Breast epithelium (tissue), 4 donors: ENCODE measurements around the gene HES3. TPM values are rescaled to one million over a fixed set of nuclear protein-coding genes. Genes with fewer than 3 reads are reported as not detected.
A peak's percentile ranks its signal among the peaks of the same experiment; 100 is the strongest.

Source experiments
- DNase-seq, 2 donors: peaks; one replicate each; pipeline ENCODE4 v3.0.0-alpha.2; 2019; ENCODE audit warnings: low spot score in 2 of 2
- H3K27ac ChIP-seq, 2 donors: fragments of 200-600 bp; sonication (generic) in 1 of 2; one replicate each; pipeline ENCODE4 v1.5.1; 2016 to 2019; ENCODE audit warnings: mild to moderate bottlenecking in 1 of 2
- H3K27me3 ChIP-seq, 2 donors: fragments of 200-600 bp; sonication (generic) in 1 of 2; one replicate each; pipeline versions ENCODE4 v1.5.1 to v1.6.0; 2017 to 2019; ENCODE audit warnings: control low read depth in 1 of 2, mild to moderate bottlenecking in 1 of 2
- H3K36me3 ChIP-seq: fragments of 200-600 bp; one replicate; pipeline ENCODE4 v1.5.1; 2019
- H3K4me1 ChIP-seq, 2 donors: fragments of 200-600 bp; sonication (generic); one replicate each; pipeline ENCODE4 v1.5.1; 2016 to 2019; ENCODE audit warnings: control low read depth in 1 of 2
- H3K4me3 ChIP-seq, 3 donors: fragments of 200-600 bp; sonication (generic); 1 replicate in 2 of 3; 2 replicates in 1 of 3; pipeline ENCODE4 v1.5.1; 2016 to 2019; ENCODE audit warnings: mild to moderate bottlenecking in 3 of 3, moderate library complexity in 2 of 3
- H3K9me3 ChIP-seq, 2 donors: fragments of 200-600 bp; sonication (generic) in 1 of 2; one replicate each; pipeline ENCODE4 v1.5.1; 2016 to 2019; ENCODE audit warnings: control low read depth in 1 of 2
- CTCF ChIP-seq, 3 donors: fragments of 450-650 bp; IDR thresholded peaks; one replicate each; pipeline ENCODE4 v1.5.1; 2016 to 2017; ENCODE audit warnings: antibody characterized with exemption in 3 of 3, mild to moderate bottlenecking in 3 of 3, moderate library complexity in 3 of 3
- POLR2A ChIP-seq: fragments of 450-650 bp; IDR thresholded peaks from one replicate; pipeline ENCODE4 v1.6.1; 2016; ENCODE audit warnings: antibody characterized with exemption, mild to moderate bottlenecking, moderate library complexity
- POLR2AphosphoS5 ChIP-seq, 3 donors: sonication (generic); formaldehyde crosslinking; IDR thresholded peaks; one replicate each; pipeline ENCODE4 v1.6.1; 2017; ENCODE audit warnings: antibody characterized with exemption in 3 of 3
- intact Hi-C: fragments of 100-400 bp; cut with DNase I; formaldehyde crosslinking; loops from one replicate; pipeline ENCODE4 v1.15.1; 2023; ENCODE audit warnings: low total_unique reads
- total RNA-seq, 3 donors: library from RNA; depleted of rRNA; stranded (reverse); fragments of >200 nt; gene quantifications; one replicate each; pipeline ENCODE4 v1.1.0, GENCODE V29; 2016

HES3 gene
- total RNA-seq, 3 donors from 2014 or later, result not detected

DNA sequence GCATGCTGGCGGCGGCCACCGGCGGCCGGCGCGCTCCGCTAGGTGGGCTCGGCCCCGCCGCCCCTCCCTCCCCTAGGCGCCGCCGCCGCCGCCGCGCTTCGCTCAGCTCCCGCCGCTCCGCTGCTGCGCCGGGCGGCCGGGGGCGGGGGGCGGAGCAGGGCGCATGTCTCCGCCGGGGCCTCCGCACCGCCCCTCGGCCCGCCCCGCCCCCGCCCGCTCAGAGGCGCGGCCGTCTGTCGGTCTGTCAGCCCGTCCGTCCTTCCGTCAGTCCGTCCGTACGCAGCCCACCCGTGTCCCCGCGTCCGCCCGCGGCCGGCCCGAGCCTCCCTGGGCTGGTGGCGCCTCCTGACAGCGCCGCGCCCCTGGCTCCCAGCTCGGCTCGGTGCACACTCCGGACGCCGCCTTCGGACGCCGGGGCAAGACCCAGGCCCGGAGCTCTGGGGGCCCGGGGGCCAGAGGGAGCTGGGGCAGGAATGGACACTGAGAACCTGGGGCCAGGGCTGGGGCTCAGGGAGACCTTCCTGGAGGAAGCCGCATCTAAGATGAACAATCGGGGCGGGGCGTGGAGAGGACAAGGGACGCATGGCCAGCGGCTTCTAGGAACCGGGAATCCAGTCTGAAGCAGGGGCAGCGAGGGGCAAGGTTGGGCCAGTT lies 17.1 kb downstream of the HES3 start, which contains the start of gene GPR153:
GPR153 (minus strand) TSS at position 138 of the 654 bp plus-strand sequence. CDS start 6,193 bp downstream, outside the sequence.
- H3K27ac ChIP-seq, result peak within 1 kb of the TSS; percentile 21 to 78
- H3K36me3 ChIP-seq, result no peaks in the 10 kb centered on the region
- peak within 1 kb of the TSS; percentile 64 to 83 (median 64) for H3K4me3 ChIP-seq
- H3K4me1 ChIP-seq, result peaks cover 0 to 5% of the 10 kb centered on the region in 2 donors
- no peak for DNase-seq
- no peaks in the 10 kb centered on the region for H3K9me3 ChIP-seq
- H3K27me3 ChIP-seq, result no peaks in the 10 kb centered on the region
- TF ChIP-seq POLR2A (no peak), POLR2AphosphoS5 (IDR thresholded peaks at IDR 0.05) (no peak), CTCF (IDR thresholded peaks at IDR 0.05) (no peak)
- intact Hi-C loops, result loop anchor here (10.0 kb wide), 2 partner anchors 736 to 1234 kb away; no protein-coding TSS in a partner anchor

GRCh38 chr1:6261615-6261995 lies 17.6 kb downstream of the HES3 start:
- Histone ChIP-seq H3K9me3 (no peaks in the 10 kb centered on the region), H3K36me3 (no peaks in the 10 kb centered on the region), H3K4me1 (peaks cover 0 to 5% of the 10 kb centered on the region in 2 donors), H3K4me3 (peak overlapping the region; percentile 64 to 83 (median 64)), H3K27me3 (no peaks in the 10 kb centered on the region), H3K27ac (peak overlapping the region in 1 of 2 donors; percentile 25)
- DNase-seq, result no peak
- intact Hi-C loops, result loop anchor here (10.0 kb wide), 2 partner anchors 737 to 1233 kb away; no protein-coding TSS in a partner anchor
- no peak for TF ChIP-seq CTCF (IDR thresholded peaks at IDR 0.05)
- TF ChIP-seq POLR2A, result no peak
- TF ChIP-seq POLR2AphosphoS5 (IDR thresholded peaks at IDR 0.05), result no peak

DNA sequence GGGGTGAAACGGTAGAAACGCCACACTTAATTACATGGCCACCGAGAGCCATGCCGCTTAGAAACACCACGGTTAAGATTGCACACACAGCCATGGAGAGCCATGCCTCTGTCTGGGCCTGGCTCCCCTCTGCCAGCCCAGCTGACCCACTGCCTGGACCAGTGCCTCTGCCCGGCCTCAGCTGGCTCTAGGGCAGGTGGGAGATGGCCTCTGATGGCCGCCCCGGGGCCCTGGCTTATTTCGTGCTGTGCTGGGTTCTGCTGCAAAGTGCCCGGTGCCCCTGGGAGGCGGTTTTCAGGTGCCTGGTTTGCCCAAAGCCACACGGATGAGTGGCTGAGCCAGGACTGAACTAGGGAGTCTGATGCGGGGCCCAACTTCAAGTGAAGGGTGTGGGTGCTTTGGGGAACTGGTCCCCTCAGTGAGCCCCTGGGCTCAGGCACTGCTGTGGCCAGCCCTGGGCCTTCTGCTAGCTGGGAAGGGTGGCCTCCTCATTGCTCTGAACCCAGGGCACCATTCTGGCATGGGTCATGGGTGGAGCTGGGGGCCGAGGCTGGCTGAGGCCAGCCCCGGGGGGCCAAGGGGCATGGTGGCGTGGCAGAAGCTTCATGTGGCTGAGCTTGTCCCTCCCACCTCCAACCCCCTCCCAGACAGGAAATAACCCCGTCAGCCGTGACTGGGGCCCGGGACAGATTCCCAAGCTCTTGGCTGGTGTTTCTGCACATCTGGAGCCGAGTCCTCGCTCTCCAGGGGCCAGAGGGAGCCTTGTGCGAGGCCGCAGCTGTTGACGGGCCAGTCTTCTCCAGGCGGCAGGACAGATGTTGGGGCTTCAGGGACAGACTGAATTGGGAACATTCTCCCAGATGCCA lies 18.8 kb downstream of the HES3 start:
- Histone ChIP-seq H3K4me3 (no peak overlapping the region), H3K27me3 (no peaks in the 10 kb centered on the region), H3K27ac (peak overlapping the region in 1 of 2 donors; percentile 55), H3K4me1 (peaks cover 0 to 5% of the 10 kb centered on the region in 2 donors), H3K9me3 (no peaks in the 10 kb centered on the region), H3K36me3 (no peaks in the 10 kb centered on the region)
- TF ChIP-seq POLR2A (no peak), CTCF (IDR thresholded peaks at IDR 0.05) (no peak), POLR2AphosphoS5 (IDR thresholded peaks at IDR 0.05) (no peak)
- no peak for DNase-seq
- intact Hi-C loops, result loop anchor here (10.0 kb wide), 2 partner anchors 738 to 1232 kb away; no protein-coding TSS in a partner anchor

DNA sequence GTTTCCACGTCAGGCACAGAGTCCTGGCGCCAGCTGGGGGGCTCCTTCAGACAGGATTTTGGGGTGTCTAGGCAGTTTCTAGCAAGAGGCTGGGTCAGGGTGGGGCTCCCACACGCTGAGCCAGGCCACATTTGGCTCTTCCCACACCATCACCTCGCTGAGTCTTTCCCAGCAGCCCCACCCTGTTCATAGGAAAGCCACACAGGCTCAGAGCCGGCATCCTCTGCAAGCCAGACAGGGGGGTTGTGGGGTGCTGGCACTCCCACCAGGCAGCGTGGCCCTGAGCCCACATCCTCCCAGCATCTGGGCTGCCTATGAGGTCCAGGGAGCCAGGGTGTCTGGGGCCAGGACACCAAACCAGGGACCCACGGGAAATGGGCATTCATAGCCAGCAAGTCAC lies 19.7 kb downstream of the HES3 start:
- Histone ChIP-seq H3K4me1 (peaks cover 0 to 5% of the 10 kb centered on the region in 2 donors), H3K27me3 (no peaks in the 10 kb centered on the region), H3K9me3 (no peaks in the 10 kb centered on the region), H3K36me3 (no peaks in the 10 kb centered on the region), H3K4me3 (no peak overlapping the region), H3K27ac (peak overlapping the region in 1 of 2 donors; percentile 0)
- intact Hi-C loops, result loop anchor here (10.0 kb wide), 2 partner anchors 739 to 1231 kb away; no protein-coding TSS in a partner anchor
- TF ChIP-seq CTCF (IDR thresholded peaks at IDR 0.05), result no peak
- no peak for TF ChIP-seq POLR2A
- no peak for TF ChIP-seq POLR2AphosphoS5 (IDR thresholded peaks at IDR 0.05)
- DNase-seq, result no peak
